Ovary (tissue), 3 donors: ENCODE data around the gene SMIM7.

ENCODE experiments used
- CTCF ChIP-seq, 3 donors: fragments of 450-650 bp in 2 of 3; fragments of 200-600 bp in 1 of 3; IDR thresholded peaks; one replicate each; pipeline versions ENCODE4 v1.5.1 to v1.8.0; 2016 to 2022; ENCODE audit warnings: antibody characterized with exemption in 3 of 3, mild to moderate bottlenecking in 1 of 3
- EP300 ChIP-seq: sonication (generic); formaldehyde crosslinking; IDR thresholded peaks from one replicate; pipeline ENCODE4 v1.6.1; 2017; ENCODE audit warnings: antibody characterized with exemption
- POLR2A ChIP-seq: fragments of 450-650 bp; IDR thresholded peaks from one replicate; pipeline ENCODE4 v1.6.1; 2017; ENCODE audit warnings: antibody characterized with exemption, mild to moderate bottlenecking, moderate library complexity
- donor health status: DM: no; HTN: no; CAD: no.

DNA sequence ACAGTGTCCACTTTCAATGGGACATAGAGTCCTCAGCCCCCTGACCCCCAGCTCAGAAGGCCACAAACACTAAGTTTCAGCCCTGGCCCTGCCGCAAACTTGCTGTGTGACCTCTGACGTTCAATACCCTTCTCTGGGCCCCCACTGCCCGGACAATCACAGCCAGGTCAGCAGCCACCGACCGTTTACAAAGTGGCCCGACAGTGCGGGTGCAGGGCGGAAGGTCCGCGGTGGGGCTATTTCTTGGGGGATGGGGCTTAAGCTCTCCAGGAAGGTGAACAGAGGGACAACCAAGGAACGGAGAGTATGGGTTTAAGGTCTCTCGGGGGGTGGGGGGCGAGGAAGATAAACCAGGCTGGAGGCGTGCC is 496 bp downstream of the SMIM7 start:
- TF ChIP-seq CTCF (IDR thresholded peaks at IDR 0.05) (no peak), EP300 (no peak), POLR2A (no peak)
